Stimulated activated naive CD4-positive, alpha-beta T cell treated with Interleukin-2 at 50 U/mL for 16 hours (primary cell): ENCODE data around the gene PKNOX2.

Experiments used
- DNase-seq: peaks from one replicate; lab custom pipeline; 2025; lab: John Stamatoyannopoulos, UW

PKNOX2 gene

DNA sequence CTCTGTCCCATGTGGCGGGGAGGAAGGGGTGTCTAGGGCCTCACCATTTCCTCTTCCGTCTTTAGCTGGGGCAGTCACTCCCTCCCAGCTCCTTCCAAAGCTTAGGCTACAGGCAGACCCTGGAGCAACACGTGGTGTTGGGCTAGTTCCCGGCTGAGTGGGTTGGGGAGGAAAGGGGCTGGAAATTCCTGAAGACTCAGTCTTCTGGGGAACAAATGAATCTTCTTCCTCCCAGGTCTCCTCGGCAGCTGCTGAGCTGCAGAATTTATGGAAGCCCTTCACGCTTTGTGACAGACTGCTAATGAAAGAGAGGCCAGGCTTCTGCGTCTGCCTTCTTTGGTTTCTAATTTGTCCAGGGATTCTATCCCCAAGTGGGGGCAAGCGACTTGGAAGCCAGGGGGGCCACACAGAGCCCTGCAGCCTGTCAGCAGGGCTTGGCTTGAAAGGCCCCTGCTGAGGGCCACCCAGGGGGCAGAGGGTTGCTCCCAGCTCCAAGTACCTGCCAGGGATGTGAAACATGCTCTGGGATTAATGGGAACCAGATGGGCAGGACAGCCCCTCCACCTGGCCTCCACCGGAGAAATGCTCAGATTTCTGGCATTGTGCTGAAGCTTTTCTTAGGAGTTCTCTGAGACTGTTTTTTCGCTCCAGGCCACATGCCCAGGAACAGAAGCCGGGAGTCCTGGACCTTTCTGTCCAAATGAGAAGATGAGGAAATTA lies 123.1 kb downstream of the PKNOX2 start:
- no peak for DNase-seq

DNA sequence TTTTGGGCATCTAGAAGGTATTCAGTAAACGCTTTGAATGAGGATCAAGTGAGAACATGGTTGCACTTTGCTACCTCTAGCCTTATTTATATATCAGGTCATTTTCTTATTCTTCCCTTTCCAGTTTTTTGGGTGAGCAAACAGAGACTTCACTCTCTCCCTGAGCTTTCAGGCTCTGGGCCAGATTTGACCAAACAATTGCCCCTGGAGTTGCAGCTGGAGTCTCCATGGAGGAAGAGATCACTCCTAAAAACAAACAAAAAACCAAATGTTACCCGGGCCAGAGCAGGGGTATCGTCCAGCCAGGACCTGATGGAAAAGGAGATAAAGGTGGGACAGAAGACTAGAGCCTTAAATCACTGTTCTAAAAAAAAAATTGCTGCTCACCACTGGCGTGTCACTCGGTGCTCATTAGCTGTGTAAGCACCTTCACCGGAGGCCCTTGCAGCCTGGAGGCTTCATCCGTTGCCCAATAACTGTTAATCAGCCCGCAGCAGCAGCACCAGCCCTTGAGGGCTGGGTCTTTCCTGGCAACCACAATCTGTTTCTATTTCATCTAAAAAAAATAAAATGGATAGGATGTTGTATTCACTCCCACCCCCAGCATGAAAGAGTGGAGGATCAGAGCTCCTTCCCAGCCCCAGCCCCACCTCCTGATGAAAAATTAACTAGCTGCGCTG lies 125.0 kb downstream of the PKNOX2 start:
- DNase-seq = no peak

DNA sequence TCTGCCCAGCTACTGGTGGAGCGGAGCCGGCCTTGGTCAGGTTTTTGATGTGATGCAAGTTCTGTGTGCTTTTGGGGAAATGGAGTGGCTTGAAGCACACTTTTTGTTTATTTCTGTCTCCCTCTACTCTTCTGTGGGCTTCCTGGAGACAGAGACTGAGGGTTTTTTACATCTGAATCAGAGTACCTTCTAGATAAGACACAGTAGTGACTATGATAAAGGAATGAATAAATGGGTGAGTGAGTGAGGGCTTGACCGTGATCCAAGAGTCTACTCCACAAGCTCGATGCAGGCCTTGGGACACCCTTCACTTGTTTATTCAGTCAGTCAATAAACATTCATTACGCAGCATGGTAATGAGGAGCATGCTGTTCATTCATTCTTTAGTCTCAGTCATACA lies 125.7 kb downstream of the PKNOX2 start:
- no peak for DNase-seq

DNA sequence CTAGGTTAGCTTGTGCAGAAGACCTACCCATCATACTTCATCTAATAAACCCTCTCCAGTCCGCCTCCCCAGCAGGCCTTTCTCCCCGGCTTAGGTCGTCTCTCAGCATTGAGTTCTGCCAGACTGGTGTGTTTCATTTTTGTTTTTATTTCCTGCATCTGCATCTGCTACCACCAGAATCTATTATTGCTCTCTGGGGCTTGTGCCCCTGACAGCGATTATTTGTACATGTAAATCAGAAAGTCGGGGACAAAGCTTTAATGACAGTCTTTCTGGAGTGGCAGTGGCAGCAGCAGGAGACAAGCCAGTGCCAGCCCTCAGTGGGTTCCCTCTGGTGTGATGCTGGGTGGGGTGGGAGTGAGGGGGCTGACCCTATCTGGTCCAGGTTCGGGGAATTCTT lies 127.5 kb downstream of the PKNOX2 start:
- no peak for DNase-seq

DNA sequence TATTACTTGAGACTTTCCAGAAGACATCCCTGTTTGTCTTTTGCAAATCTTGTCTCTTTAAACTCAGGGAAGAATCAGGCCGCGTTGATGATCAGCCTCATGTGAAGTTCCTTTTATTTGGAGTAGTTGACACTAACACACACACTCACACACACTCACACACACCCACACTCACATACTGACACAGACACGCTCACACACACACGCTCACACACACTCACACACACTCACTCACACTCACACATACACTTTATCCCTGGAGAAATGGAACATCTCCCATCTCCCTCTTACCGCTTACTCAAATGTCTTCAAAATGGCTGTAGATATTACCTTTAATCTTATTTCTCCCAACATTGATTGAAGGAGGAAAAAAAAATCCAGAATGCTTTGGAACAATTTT lies 129.0 kb downstream of the PKNOX2 start:
- DNase-seq = no peak

DNA sequence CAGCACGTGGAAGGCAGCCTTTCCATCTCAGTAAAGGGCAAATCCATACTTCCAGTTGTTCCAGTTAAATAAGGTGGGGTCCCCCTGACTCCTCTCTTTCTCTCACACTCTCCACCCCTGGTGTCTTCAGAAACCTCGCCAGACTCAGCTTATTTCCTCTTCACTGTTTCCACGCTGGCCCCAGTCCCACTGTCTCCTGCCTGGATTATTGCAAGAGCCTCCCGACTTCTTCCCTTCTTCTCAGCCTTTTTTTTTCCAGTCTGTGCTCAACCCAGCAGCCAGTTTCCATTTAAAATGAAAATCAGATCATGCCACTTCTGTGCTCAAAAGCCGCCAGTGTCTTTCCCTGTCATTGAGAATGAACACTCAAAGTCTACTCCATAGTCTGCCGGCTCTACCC lies 131.4 kb downstream of the PKNOX2 start:
- no peak for DNase-seq

DNA sequence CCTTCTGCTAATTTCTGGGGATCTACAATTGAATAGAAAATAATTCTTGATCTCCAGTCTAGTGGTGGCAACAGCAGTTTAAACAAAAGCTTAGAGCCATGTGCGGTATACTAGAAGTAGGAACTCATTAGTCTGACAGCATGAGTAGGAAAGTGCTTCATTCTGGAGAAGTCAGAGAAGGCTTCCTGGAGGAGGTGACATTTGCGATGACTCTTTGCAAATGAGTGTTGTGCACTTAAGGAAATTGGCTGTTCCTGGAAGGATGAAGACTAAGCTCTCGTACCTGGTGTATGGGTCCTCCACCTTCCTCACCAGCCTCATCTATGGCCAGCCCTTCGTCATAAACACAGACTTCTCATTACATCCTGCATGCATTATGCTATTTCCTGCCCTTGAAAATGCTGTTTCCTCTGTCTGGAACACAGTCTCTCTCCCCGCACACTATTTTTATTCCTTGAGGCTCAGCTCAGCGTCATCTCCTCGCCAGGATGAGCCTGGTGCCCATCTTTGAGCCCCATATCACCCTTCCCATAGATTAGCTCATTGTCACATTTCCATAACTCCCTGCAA lies 132.9 kb downstream of the PKNOX2 start:
- DNase-seq = no peak

DNA sequence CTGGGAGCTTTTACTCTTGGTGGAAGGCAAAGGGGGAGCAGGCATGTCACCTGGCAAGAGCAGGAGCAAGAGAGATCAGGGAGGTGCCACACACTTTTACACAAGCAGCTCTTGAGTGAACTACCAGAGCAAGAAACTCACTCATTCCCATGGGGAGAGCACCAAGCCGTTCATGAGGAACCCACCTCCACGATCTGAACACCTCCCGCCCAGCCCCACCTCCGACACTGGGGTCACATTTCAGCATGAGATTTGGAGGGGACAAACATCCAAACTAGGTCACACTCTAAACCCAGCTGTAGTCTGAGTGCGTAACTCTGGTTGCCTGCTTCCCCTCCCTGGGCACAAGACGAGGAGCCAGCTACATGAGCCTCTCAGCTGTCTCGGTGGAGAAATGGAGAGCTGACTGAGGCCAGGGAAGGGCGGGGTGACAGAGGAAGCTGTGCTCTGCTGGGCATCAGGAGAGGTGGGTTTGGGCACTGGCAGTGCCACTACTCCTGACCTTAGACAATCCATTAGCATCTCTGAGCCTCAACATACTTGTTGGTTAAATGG lies 134.6 kb downstream of the PKNOX2 start:
- no peak for DNase-seq

DNA sequence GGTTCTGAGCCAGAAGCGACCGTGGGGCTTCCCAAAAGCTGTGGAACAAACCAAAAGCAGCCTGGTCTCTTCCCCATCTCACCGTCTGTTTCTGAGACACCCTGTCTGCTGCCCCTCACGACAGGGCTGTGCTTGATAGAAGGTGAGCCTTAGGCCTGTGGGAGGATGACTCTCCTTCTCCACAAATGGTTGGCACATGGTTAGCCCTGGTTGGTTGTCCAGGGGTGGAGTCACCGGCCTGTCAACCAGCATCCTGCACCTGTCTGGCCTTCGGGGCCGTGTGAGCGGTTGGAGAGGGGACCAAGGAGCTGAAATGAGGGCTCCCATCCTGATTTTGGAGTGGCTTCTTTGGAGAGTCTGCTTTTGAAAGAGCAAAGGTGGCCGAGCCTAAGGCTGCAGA lies 135.3 kb downstream of the PKNOX2 start:
- no peak for DNase-seq

DNA sequence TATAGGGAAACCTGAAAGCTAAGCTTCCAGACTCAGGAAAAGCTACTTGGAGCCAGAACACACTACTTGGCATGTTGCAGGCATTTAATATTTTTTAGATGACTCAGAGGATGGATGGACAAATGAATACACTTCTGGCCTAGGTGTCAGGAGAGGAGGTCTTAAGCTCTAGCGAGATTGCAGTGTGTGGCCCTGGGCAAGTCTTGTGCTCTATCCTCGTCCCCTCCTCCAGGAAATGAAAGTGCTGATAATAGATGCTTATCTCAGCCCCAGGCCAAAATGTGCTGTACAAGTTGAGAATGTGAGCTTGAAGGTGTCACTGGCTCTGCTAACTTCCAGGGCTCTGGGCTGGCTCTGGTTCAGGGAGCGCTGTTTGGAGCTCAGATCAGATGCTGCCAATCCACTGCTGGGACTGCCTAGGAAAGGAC lies 136.3 kb downstream of the PKNOX2 start:
- DNase-seq = no peak

DNA sequence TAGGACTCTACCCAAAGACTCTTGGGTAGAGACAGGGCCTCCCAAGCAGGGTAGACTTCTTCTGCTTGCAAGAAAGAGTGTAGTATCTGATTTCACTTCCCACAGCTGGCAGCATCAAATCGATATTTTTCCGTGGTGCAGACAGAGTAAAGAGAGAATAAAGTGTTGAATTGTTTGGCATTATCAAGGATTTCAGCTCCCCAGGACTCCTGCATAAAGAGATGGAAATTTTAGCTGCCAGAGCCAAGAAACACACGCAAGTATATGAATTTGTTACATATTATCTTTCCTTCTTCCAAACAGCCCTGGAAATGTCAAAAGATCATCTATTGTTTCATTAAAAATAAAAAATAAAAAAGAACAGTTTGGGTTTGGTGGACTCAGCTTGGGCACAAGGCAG lies 136.8 kb downstream of the PKNOX2 start:
- no peak for DNase-seq

DNA sequence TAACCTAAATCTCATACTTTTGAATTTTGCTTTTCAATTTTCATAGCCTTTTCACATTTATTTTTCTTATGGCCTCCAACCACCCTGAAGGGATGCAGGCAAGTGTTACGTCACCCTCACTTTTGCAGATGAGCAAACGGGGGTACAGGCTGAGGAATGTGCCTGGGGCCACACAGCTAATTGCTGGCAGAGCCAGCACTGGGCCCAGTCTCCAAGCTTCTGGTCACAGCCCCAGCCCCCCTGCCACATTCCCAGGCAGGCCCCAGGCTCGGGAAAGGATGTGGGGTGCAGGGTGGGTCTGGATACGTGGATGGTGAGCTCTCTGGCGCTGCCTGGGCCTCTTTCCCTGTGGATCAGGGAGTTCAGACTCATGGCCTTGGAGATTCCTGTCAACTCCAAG lies 138.6 kb downstream of the PKNOX2 start:
- no peak for DNase-seq

DNA sequence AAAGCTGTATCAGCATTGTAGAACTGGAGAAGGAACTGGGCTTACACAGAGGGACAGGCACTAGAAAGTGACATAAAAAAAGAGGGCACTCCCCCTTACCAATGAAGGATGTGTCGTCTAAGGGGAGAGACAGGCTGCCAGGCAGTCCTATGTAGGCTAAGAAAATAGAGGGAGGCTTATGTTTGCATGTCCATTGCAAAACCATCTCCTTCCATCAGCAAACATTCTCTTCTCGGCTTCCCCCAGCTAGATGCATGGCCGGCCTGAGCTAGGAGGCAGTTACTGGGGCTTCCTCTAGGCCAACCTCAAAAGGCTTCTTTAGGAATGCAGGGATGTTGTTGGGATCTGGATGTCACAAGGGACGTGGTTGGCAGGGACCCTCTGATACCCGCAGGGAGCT lies 139.1 kb downstream of the PKNOX2 start:
- no peak for DNase-seq

DNA sequence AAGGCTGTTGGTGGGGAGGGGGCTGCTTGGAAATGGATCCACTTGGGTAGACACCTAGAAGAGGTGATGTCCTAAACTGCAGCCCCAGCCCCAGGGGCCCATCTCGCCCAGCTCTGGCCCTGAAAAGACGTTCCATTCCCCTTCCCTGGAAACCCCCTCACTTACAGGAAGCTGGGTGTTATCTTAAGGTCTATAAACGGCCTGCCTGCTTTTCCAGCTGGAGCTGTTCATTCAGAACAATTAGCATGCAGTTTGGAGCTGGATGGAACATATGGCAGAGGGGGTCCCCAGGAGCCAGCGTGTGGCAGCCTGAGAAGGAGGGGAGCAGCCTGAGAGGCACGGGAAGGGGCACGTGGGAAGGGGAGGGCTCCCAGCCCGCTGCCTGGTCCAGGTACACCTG lies 139.6 kb downstream of the PKNOX2 start:
- no peak for DNase-seq

DNA sequence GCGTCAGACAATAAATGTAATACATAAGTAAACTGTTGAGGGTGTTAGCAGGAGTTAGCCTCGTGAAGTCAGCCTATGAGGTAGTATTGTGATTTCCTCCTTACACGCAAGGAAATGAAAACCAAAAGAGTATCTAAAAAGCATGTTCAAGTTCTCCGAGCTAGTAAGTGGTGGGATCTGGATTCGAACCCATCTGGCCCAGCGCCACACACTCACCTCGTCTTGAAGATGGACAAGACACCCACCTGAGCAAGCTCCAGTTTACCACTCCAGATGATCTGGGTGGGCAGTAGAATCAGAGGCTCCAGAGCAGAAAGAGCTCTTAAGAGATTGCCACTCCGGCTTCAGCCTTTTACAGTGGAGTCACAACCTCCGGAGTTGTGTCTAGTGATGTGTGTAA lies 140.3 kb downstream of the PKNOX2 start:
- DNase-seq = no peak

DNA sequence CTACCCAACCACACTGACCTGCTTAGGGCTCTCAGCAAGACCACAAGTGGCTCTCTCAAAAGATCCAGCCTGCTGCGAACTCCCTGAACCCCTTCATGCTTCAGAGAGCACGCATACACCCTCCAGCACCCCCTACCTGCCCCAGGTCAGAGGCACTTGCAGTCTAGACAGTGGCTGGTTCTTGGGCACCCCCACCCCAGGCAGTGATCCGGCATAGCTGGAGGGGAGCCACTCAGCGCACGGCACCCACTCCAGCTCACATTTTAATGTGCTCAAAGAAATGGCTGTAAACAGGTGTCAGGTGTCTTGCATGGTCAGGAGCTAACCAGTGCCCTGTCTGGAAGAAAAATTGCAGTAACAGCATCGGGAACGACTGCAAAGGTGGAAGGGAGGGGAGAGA lies 140.8 kb downstream of the PKNOX2 start:
- DNase-seq = no peak

DNA sequence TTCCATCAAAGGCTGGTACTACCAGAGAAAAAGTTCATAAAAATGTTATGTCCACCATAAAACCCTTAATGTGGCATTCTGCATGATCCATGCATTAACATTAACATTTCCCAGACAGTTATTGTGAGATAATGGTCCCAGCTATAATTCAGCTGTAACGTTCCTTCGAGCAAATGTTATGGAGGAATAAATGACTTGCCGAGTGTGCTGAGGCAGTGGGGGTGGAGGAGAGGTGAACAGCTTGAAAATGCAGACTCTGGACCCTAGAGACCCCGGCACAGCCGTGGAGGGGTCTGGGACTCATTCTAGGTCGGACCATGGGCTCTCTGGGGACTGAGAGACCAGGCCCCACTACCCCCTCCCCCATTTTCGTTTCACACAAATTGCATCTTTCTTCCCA lies 141.9 kb downstream of the PKNOX2 start:
- DNase-seq = no peak

DNA sequence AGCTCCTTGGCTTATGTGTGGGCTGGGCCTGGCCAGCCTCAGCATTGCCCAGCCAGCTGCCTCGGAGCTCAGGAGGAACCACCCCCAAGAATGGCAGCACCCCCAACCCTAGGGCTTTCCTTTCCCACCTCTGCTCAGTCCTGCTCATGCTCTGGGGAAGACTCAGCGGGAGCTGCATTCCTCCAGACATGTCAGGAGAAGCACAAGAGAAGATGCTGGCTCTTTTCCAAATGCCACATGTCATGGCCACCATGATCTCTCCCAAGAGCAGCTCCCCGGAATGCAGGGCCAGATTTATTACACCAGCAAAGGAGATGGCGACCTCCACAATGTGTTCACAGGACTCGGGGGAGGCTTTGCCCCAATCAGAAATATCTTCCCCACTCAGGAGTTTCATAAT lies 143.7 kb downstream of the PKNOX2 start:
- DNase-seq = no peak

DNA sequence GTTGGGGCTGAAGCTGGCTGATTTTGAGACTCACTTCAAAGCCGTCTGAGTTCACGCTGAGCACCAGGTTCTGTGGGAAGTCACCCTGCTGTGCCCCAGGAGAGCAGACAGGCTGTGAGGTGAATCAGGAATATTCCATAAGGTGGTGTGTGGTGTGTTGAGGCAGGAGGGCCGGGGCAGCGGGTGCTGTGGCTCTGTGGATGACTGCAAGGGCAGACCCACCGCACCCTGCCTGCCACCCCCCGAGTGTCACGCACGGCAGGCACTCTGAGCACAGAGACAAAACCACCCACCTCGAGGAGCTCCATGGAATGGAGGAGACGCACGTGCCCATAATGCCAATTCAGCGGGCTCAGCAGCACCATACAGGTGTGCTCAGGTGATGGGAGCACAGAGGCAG lies 147.8 kb downstream of the PKNOX2 start:
- no peak for DNase-seq

DNA sequence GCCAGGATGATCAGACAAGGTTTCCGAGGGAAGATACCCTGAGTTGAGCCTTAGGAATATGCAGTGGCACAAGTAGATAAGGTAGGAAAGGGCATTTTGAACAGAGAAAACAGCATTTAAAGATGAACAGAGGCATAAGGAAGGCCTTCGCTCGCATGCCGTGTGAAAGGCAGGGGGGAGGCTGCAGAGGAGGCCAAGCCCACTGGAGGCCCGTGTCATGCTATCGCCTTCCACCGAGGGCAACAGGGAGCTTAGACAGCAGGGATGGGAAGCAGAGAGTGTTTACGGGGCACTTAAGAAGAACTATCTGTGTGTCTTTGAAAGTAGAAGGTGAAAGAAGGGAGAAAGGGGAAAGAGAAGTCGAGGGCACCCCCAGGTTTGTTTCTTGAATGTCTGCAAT lies 148.3 kb downstream of the PKNOX2 start:
- no peak for DNase-seq

DNA sequence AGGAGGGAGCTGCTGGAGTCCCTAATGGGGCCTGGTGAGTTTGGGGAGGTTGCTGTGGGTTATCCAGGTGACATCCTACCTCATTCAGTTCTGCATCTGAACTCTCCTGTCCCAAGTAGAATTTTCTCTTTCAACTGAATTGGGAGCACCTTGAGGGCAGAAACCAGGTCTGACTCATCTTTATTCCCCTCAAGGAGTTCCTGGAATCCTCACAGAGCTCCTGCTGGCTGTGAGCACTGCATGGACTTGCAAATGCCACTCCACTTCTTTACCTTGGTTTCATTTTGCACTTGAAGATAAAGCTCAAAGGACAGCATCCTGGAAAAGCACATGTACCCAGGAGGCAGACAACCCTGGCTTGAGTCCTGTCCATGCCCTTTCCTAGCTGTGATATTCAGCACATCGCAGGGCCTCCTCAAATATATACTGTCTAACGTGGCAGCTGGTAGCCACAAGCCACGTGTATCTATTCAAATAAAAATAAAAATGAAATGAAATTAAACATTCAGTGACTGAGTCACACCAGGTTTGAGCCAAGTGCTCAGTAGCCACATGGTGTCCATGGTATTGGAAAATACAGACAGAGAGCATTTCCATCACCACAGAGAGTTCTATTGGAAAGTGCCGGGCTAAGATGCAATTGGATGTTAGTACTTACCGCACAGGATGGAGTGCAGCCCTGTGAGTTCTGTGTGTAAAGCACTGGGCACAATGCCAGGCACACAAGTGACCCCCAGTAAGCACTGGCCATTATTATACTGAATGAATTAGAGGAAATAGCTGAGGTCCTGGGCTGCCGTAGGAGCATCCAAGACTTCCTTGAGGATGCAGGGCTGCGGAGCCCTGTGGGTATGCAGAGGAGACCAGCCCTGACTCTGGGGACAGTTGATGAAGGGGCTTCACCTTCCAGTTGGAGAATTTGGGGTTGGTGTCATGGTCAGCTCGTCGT lies 149.0 kb downstream of the PKNOX2 start:
- DNase-seq = no peak
